Measurements from ENCODE around the gene ALDH1L2.

DNA sequence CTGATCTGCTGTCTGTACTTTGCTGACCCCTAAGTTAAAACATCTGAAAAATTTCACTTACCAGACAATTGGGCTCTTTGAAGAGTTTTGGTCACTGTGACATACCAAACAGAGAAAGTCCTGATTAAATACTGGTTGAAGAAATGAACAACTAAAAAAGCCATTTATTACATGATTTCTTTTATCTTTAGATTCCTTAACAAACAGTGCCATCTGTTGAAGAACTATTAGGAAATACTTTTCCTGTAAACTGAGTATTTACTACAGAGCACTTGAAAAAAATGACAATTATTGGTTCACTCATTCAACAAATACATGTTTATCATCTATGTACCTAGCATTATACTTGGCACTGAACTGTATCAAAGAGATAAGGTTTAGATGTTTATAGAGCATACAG is 16.7 kb upstream of the ALDH1L2 start:
- TF ChIP-seq, protein P1, sequence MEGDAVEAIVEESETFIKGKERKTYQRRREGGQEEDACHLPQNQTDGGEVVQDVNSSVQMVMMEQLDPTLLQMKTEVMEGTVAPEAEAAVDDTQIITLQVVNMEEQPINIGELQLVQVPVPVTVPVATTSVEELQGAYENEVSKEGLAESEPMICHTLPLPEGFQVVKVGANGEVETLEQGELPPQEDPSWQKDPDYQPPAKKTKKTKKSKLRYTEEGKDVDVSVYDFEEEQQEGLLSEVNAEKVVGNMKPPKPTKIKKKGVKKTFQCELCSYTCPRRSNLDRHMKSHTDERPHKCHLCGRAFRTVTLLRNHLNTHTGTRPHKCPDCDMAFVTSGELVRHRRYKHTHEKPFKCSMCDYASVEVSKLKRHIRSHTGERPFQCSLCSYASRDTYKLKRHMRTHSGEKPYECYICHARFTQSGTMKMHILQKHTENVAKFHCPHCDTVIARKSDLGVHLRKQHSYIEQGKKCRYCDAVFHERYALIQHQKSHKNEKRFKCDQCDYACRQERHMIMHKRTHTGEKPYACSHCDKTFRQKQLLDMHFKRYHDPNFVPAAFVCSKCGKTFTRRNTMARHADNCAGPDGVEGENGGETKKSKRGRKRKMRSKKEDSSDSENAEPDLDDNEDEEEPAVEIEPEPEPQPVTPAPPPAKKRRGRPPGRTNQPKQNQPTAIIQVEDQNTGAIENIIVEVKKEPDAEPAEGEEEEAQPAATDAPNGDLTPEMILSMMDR (IDR thresholded peaks at IDR 0.05), result no peak
- TF ChIP-seq POLR2A (IDR thresholded peaks at IDR 0.05), result no peak
